ENCODE measurements around the gene CTIF.

DNA sequence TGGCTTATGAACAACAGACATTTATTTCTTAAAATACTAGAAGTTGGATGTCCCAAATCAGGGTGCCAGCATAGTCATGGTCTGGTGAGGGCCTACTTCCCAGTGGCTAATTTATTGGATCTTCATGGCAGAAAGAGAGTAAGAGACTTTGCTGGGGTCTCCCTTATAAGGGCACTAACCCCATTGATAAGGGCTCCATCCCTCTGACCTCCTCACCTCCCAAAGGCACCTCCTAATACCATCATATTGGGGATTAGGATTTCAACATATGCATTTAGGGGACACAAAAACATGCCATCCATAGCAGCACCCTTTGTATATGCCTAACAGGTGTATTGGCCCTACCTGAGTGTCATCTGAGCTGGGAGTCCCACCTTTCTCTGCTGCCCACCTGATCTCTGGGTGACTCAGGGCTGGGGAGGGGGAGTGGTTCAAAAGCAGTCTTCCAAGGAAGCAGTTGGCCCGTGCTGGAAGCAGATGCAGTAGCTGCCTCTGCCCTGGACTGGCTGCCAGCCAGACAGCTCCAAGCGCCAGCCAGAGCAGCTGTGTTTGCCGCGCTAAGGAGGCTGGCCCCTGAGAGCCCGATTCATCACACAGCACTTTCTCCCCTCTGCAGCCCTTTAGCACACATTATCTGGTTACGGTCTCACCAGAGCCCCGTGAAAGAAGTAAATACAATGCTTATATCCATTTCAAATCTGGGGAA lies 327.4 kb downstream of the CTIF start:
- TF ChIP-seq, protein P1, sequence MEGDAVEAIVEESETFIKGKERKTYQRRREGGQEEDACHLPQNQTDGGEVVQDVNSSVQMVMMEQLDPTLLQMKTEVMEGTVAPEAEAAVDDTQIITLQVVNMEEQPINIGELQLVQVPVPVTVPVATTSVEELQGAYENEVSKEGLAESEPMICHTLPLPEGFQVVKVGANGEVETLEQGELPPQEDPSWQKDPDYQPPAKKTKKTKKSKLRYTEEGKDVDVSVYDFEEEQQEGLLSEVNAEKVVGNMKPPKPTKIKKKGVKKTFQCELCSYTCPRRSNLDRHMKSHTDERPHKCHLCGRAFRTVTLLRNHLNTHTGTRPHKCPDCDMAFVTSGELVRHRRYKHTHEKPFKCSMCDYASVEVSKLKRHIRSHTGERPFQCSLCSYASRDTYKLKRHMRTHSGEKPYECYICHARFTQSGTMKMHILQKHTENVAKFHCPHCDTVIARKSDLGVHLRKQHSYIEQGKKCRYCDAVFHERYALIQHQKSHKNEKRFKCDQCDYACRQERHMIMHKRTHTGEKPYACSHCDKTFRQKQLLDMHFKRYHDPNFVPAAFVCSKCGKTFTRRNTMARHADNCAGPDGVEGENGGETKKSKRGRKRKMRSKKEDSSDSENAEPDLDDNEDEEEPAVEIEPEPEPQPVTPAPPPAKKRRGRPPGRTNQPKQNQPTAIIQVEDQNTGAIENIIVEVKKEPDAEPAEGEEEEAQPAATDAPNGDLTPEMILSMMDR (conservative IDR thresholded peaks at IDR 0.05; ENCODE audit: low read depth in 2 of 2): no peak
- TF ChIP-seq, protein P2, sequence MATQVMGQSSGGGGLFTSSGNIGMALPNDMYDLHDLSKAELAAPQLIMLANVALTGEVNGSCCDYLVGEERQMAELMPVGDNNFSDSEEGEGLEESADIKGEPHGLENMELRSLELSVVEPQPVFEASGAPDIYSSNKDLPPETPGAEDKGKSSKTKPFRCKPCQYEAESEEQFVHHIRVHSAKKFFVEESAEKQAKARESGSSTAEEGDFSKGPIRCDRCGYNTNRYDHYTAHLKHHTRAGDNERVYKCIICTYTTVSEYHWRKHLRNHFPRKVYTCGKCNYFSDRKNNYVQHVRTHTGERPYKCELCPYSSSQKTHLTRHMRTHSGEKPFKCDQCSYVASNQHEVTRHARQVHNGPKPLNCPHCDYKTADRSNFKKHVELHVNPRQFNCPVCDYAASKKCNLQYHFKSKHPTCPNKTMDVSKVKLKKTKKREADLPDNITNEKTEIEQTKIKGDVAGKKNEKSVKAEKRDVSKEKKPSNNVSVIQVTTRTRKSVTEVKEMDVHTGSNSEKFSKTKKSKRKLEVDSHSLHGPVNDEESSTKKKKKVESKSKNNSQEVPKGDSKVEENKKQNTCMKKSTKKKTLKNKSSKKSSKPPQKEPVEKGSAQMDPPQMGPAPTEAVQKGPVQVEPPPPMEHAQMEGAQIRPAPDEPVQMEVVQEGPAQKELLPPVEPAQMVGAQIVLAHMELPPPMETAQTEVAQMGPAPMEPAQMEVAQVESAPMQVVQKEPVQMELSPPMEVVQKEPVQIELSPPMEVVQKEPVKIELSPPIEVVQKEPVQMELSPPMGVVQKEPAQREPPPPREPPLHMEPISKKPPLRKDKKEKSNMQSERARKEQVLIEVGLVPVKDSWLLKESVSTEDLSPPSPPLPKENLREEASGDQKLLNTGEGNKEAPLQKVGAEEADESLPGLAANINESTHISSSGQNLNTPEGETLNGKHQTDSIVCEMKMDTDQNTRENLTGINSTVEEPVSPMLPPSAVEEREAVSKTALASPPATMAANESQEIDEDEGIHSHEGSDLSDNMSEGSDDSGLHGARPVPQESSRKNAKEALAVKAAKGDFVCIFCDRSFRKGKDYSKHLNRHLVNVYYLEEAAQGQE (IDR thresholded peaks at IDR 0.05; ENCODE audit: unreplicated experiment): no peak
